GM12873 (cell line): ENCODE measurements around the gene AK9.

Source experiments
- CTCF ChIP-seq: IDR thresholded peaks from 2 replicates; pipeline ENCODE4 v1.5.1; 2012; ENCODE audit warnings: low read depth, mild to moderate bottlenecking, moderate library complexity, low read length, control low read depth; ENCODE audit not compliant: insufficient read depth; ENCODE audit errors: missing control alignments

The AK9 gene

GRCh38 chr6:109486068-109486467 is 204.9 kb downstream of the AK9 start:
- TF ChIP-seq CTCF: no peak

- no peak for TF ChIP-seq CTCF
Measured at GRCh38 chr6:109485266-109485935, 205.6 kb downstream of the AK9 start.

GRCh38 chr6:109484122-109484521 is 206.9 kb downstream of the AK9 start:
- TF ChIP-seq CTCF: no peak

GRCh38 chr6:109483735-109484057 is 207.3 kb downstream of the AK9 start:
- TF ChIP-seq CTCF: no peak

- TF ChIP-seq CTCF: no peak
Measured at GRCh38 chr6:109482905-109483734, 207.9 kb downstream of the AK9 start, which contains the start of gene ZBTB24. Gene ZBTB24, minus strand, starts transcription at chr6:109483219. Its CDS starts 1,193 bp downstream, at chr6:109482026.

GRCh38 chr6:109480993-109481480 is 210.0 kb downstream of the AK9 start:
- no peak for TF ChIP-seq CTCF

- no peak for TF ChIP-seq CTCF
Measured at GRCh38 chr6:109478841-109479624, 212.0 kb downstream of the AK9 start.
